Neuronal stem cell (in vitro differentiated cells): ENCODE measurements around the gene PLEKHG3.

Source experiments
- DNase-seq: peaks from one replicate; pipeline ENCODE4 v3.0.0-alpha.2; 2013; ENCODE audit warnings: low spot score
- H2AFZ ChIP-seq: one replicate; pipeline ENCODE4 v1.6.1; 2013; ENCODE audit warnings: mild to moderate bottlenecking, low read length, inconsistent platforms
- H2AK5ac ChIP-seq: 2 replicates; pipeline ENCODE4 v1.6.1; 2013; ENCODE audit warnings: low read depth, mild to moderate bottlenecking, inconsistent platforms, low read length, moderate library complexity, mixed read lengths
- H2BK120ac ChIP-seq: 2 replicates; pipeline ENCODE4 v1.6.1; 2013; ENCODE audit warnings: low read depth, mild to moderate bottlenecking, inconsistent platforms, low read length, moderate library complexity, mixed read lengths
- H2BK12ac ChIP-seq: one replicate; pipeline ENCODE4 v1.6.1; 2013; ENCODE audit warnings: low read length, inconsistent platforms
- H2BK15ac ChIP-seq: 2 replicates; pipeline ENCODE4 v1.6.1; 2013; ENCODE audit warnings: mild to moderate bottlenecking, low read length, inconsistent platforms, mixed read lengths
- H2BK5ac ChIP-seq: one replicate; pipeline ENCODE4 v1.6.1; 2013; ENCODE audit warnings: inconsistent platforms, mild to moderate bottlenecking, low read length, moderate library complexity
- H3K14ac ChIP-seq: one replicate; pipeline ENCODE4 v1.6.1; 2013; ENCODE audit warnings: low read length, inconsistent platforms
- H3K18ac ChIP-seq: 2 replicates; pipeline ENCODE4 v1.6.1; 2013; ENCODE audit warnings: low read length, inconsistent platforms
- H3K23ac ChIP-seq: 2 replicates; pipeline ENCODE4 v1.6.1; 2013; ENCODE audit warnings: low read depth, mild to moderate bottlenecking, mixed read lengths, low read length, inconsistent platforms; ENCODE audit not compliant: poor library complexity
- H3K27ac ChIP-seq: replicated peaks from 3 replicates; pipeline ENCODE4 v1.5.1; 2013; ENCODE audit warnings: low read length, inconsistent platforms
- H3K27me3 ChIP-seq, 3 experiments: 2 replicates each; pipeline ENCODE4 v1.6.1; 2013; ENCODE audit warnings: low read length in 3 of 3, mild to moderate bottlenecking in 2 of 3, inconsistent platforms in 1 of 3, low read depth in 1 of 3, mixed read lengths in 1 of 3, moderate library complexity in 1 of 3; ENCODE audit not compliant: control insufficient read depth in 3 of 3, insufficient read depth in 3 of 3
- H3K36me3 ChIP-seq, 2 donors: replicated peaks in 1 of 2; 2 replicates each; pipeline ENCODE4 v1.6.1; 2013; ENCODE audit warnings: low read length in 2 of 2; ENCODE audit not compliant: control insufficient read depth in 2 of 2, insufficient read depth in 2 of 2
- H3K4ac ChIP-seq: 2 replicates; pipeline ENCODE4 v1.6.1; 2013; ENCODE audit warnings: inconsistent platforms, mild to moderate bottlenecking, low read length, moderate library complexity
- H3K4me1 ChIP-seq, 2 donors: 1 replicate in 1 of 2; 2 replicates in 1 of 2; pipeline ENCODE4 v1.6.1; 2013; ENCODE audit warnings: low read length in 2 of 2, low read depth in 1 of 2; ENCODE audit not compliant: control insufficient read depth in 2 of 2, insufficient read depth in 1 of 2
- H3K4me2 ChIP-seq: one replicate; pipeline ENCODE4 v1.6.1; 2013; ENCODE audit warnings: mild to moderate bottlenecking, low read length, inconsistent platforms; ENCODE audit not compliant: insufficient read depth, poor library complexity, severe bottlenecking
- H3K4me3 ChIP-seq, 2 donors: 2 replicates each; pipeline ENCODE4 v1.5.1; 2013; ENCODE audit warnings: low read length in 2 of 2, mild to moderate bottlenecking in 2 of 2, inconsistent platforms in 1 of 2, moderate library complexity in 1 of 2
- H3K79me1 ChIP-seq: one replicate; pipeline ENCODE4 v1.6.1; 2013; ENCODE audit warnings: low read depth, mild to moderate bottlenecking, inconsistent platforms, low read length, moderate library complexity
- H3K9ac ChIP-seq: one replicate; pipeline ENCODE4 v1.6.1; 2013; ENCODE audit warnings: mild to moderate bottlenecking, low read depth, low read length, inconsistent platforms; ENCODE audit not compliant: poor library complexity
- H3K9me3 ChIP-seq, 2 donors: replicated peaks in 1 of 2; 2 replicates each; pipeline versions ENCODE3 to v1.6.1; 2013; ENCODE audit warnings: low read length in 2 of 2, mild to moderate bottlenecking in 2 of 2, inconsistent platforms in 1 of 2, low read depth in 1 of 2, mixed read lengths in 1 of 2, moderate library complexity in 1 of 2; ENCODE audit not compliant: control insufficient read depth in 2 of 2, insufficient read depth in 1 of 2
- H4K8ac ChIP-seq: one replicate; pipeline ENCODE4 v1.6.1; 2013; ENCODE audit warnings: low read depth, mild to moderate bottlenecking, inconsistent platforms, low read length, moderate library complexity
- H4K91ac ChIP-seq: one replicate; pipeline ENCODE4 v1.6.1; 2013; ENCODE audit warnings: low read length, low read depth, mild to moderate bottlenecking, inconsistent platforms; ENCODE audit not compliant: poor library complexity
- WGBS, 2 donors: extraction: QIAGEN DNeasy Blood & Tissue Kit; methylation state at CpG; one replicate each; pipeline ENCODE4 v1.1.7; 2013; ENCODE audit warnings: missing lambda C conversion rate in 2 of 2, mixed read lengths in 1 of 2; ENCODE audit not compliant: insufficient read length in 2 of 2, insufficient replicate concordance in 1 of 2; ENCODE audit errors: extremely low coverage in 2 of 2; 5-methylcytosine and 5-hydroxymethylcytosine counted together

Gene PLEKHG3

GRCh38 chr14:64770751-64771150, 66.5 kb downstream of the PLEKHG3 start:
- Histone ChIP-seq H3K79me1 (no peaks in the 10 kb centered on the region), H3K4me2 (no peak overlapping the region), H3K4me1 (peaks cover 0 to 7% of the 10 kb centered on the region in 2 donors), H3K27me3 (peaks cover 0 to 24% (median 4%) of the 10 kb centered on the region in 3 experiments), H2BK15ac (peak overlapping the region; percentile 60), H2AK5ac (peak overlapping the region; percentile 19), H3K4me3 (no peak overlapping the region), H2BK12ac (peak overlapping the region; percentile 30), H2BK120ac (no peak overlapping the region), H3K27ac (no peak overlapping the region), H3K4ac (no peak overlapping the region), H3K18ac (peak overlapping the region; percentile 54), H4K91ac (peak overlapping the region; percentile 34), H2AFZ (no peak overlapping the region), H4K8ac (no peak overlapping the region), H3K9ac (no peak overlapping the region), H3K14ac (no peak overlapping the region), H3K23ac (no peak overlapping the region), H3K36me3 (no peaks in the 10 kb centered on the region), H3K9me3 (peaks cover 8 to 25% of the 10 kb centered on the region in 2 donors), H2BK5ac (no peak overlapping the region)
- no peak for DNase-seq
- no CpG with 5 or more reads among the region's 18 CpGs for WGBS, 2 donors

- no peak overlapping the region for H3K4ac ChIP-seq
- no peak overlapping the region for H2BK5ac ChIP-seq
- DNase-seq, result no peak
- no peak overlapping the region for H3K4me2 ChIP-seq
- no peaks in the 10 kb centered on the region for H3K79me1 ChIP-seq
- peak overlapping the region; percentile 54 for H3K18ac ChIP-seq
- H2AFZ ChIP-seq, result no peak overlapping the region
- peaks cover 0 to 22% (median 0%) of the 10 kb centered on the region in 3 experiments for H3K27me3 ChIP-seq
- H2BK12ac ChIP-seq, result peak overlapping the region; percentile 30
- peaks cover 0 to 7% of the 10 kb centered on the region in 2 donors for H3K4me1 ChIP-seq
- H2AK5ac ChIP-seq, result peak overlapping the region; percentile 19
- no peak overlapping the region for H3K27ac ChIP-seq
- no peak overlapping the region for H3K14ac ChIP-seq
- H2BK15ac ChIP-seq, result peak overlapping the region; percentile 60
- no peaks in the 10 kb centered on the region for H3K36me3 ChIP-seq
- no peak overlapping the region for H3K9ac ChIP-seq
- peak overlapping the region; percentile 34 for H4K91ac ChIP-seq
- no peak overlapping the region for H4K8ac ChIP-seq
- H3K4me3 ChIP-seq, result no peak overlapping the region
- H2BK120ac ChIP-seq, result no peak overlapping the region
- no peak overlapping the region for H3K23ac ChIP-seq
- H3K9me3 ChIP-seq, result peaks cover 8 to 25% of the 10 kb centered on the region in 2 donors
- no CpG with 5 or more reads among the region's 2 CpGs for WGBS, 2 donors
Observed at GRCh38 chr14:64771161-64771560, 66.9 kb downstream of the PLEKHG3 start.

GRCh38 chr14:64772397-64772950, 68.2 kb downstream of the PLEKHG3 start:
- WGBS, 2 donors, result no CpG with 5 or more reads among the region's 36 CpGs
- no peak for DNase-seq
- H3K23ac ChIP-seq, result no peak overlapping the region

GRCh38 chr14:64773046-64773445, 68.8 kb downstream of the PLEKHG3 start:
- Histone ChIP-seq H3K14ac (no peak overlapping the region), H3K4ac (no peak overlapping the region), H3K79me1 (no peaks in the 10 kb centered on the region), H4K91ac (no peak overlapping the region), H2AK5ac (peak overlapping the region; percentile 6), H4K8ac (no peak overlapping the region), H2BK5ac (peak overlapping the region; percentile 33), H2BK120ac (no peak overlapping the region), H2BK15ac (no peak overlapping the region), H3K9ac (no peak overlapping the region), H3K4me1 (peaks cover 0 to 4% of the 10 kb centered on the region in 2 donors), H3K9me3 (peaks cover 8 to 25% of the 10 kb centered on the region in 2 donors), H3K18ac (no peak overlapping the region), H2BK12ac (no peak overlapping the region), H3K23ac (no peak overlapping the region), H3K4me2 (no peak overlapping the region), H3K36me3 (no peaks in the 10 kb centered on the region), H3K27me3 (peaks cover 0 to 19% (median 0%) of the 10 kb centered on the region in 3 experiments), H3K4me3 (no peak overlapping the region), H2AFZ (no peak overlapping the region), H3K27ac (no peak overlapping the region)
- no peak for DNase-seq
- WGBS, 2 donors, result no CpG with 5 or more reads among the region's 18 CpGs

More at GRCh38 chr14:64772397-64772950, 68.2 kb downstream of the PLEKHG3 start:
- no peak overlapping the region for H2BK15ac ChIP-seq
- H3K4ac ChIP-seq, result no peak overlapping the region
- H4K91ac ChIP-seq, result no peak overlapping the region
- no peak overlapping the region for H2BK12ac ChIP-seq
- peak overlapping the region; percentile 72 for H2AK5ac ChIP-seq
- no peak overlapping the region for H2AFZ ChIP-seq
- H2BK120ac ChIP-seq, result no peak overlapping the region
- H3K4me1 ChIP-seq, result peaks cover 0 to 4% of the 10 kb centered on the region in 2 donors
- H3K36me3 ChIP-seq, result no peaks in the 10 kb centered on the region
- no peak overlapping the region for H3K4me2 ChIP-seq
- H2BK5ac ChIP-seq, result peak overlapping the region; percentile 33
- H3K9me3 ChIP-seq, result peaks cover 8 to 25% of the 10 kb centered on the region in 2 donors
- no peak overlapping the region for H3K14ac ChIP-seq
- H3K27me3 ChIP-seq, result peaks cover 0 to 18% (median 0%) of the 10 kb centered on the region in 3 experiments
- no peak overlapping the region for H3K27ac ChIP-seq
- H3K4me3 ChIP-seq, result no peak overlapping the region
- no peak overlapping the region for H3K9ac ChIP-seq
- no peaks in the 10 kb centered on the region for H3K79me1 ChIP-seq
- no peak overlapping the region for H4K8ac ChIP-seq
- H3K18ac ChIP-seq, result peak overlapping the region; percentile 18
